LNCAP (cell line): ENCODE measurements around the gene COL25A1.

ENCODE experiments used
- CTCF ChIP-seq: fragments of 450-650 bp; IDR thresholded peaks from 2 replicates; pipeline ENCODE4 v1.5.1; 2017; ENCODE audit warnings: mild to moderate bottlenecking

The COL25A1 gene

GRCh38 chr4:109256818-109257217 lies 45.6 kb downstream of the COL25A1 start:
- TF ChIP-seq CTCF: no peak

- TF ChIP-seq CTCF: no peak
These were observed 47.6 kb downstream of the COL25A1 start for GRCh38 chr4:109254845-109255244.

GRCh38 chr4:109251396-109251795 lies 51.1 kb downstream of the COL25A1 start:
- TF ChIP-seq CTCF: no peak

- TF ChIP-seq CTCF: no peak
These were observed 54.0 kb downstream of the COL25A1 start for GRCh38 chr4:109248322-109248900.

GRCh38 chr4:109243871-109244270 lies 58.6 kb downstream of the COL25A1 start:
- no peak for TF ChIP-seq CTCF

- no peak for TF ChIP-seq CTCF
These were observed 63.7 kb downstream of the COL25A1 start for GRCh38 chr4:109238746-109239145.

- no peak for TF ChIP-seq CTCF
These were observed 66.8 kb downstream of the COL25A1 start for GRCh38 chr4:109235683-109236082.

- no peak for TF ChIP-seq CTCF
These were observed 67.9 kb downstream of the COL25A1 start for GRCh38 chr4:109234596-109234995.
